Endothelial cell of umbilical vein (primary cell): Measurements from ENCODE around the gene ARHGAP22. TPM values are rescaled to one million over a fixed set of nuclear protein-coding genes. Genes with fewer than 3 reads are reported as not detected.

ENCODE experiments used
- BruUV-seq: library from RNA; stranded (reverse); fragments of 400-500 nt; replicated peaks from 2 replicates; lab custom pipeline; 2021; lab: Mats Ljungman, UMichigan
- CTCF ChIA-PET: fragments of 300-600, 350-600 bp; sonication (Branson Sonifier 250); formaldehyde crosslinking; loops from one replicate; lab custom pipeline; 2021; ENCODE audit warnings: antibody characterized with exemption, inconsistent platforms; lab: Charles Lee
- POLR2A ChIA-PET: fragments of 300-600, 350-600 bp; sonication (Branson Sonifier 250); formaldehyde crosslinking; loops from one replicate; lab custom pipeline; 2021; ENCODE audit warnings: antibody characterized with exemption, inconsistent platforms; lab: Charles Lee
- DNase-seq: peaks from one replicate; pipeline ENCODE4 v3.0.0-alpha.2; 2011; ENCODE audit warnings: low read depth, low spot score
- FAIRE-seq: peaks from 2 replicates; lab custom pipeline; 2011; peaks lifted over from hg19 to GRCh38; lab: Jason Lieb, UNC
- H2AFZ ChIP-seq: 2 replicates; pipeline ENCODE4 v1.6.0; 2012; ENCODE audit warnings: low read depth, low read length, control low read depth, inconsistent platforms
- H3K27ac ChIP-seq: 2 replicates; pipeline ENCODE4 v1.5.1; 2011; ENCODE audit warnings: low read depth, mild to moderate bottlenecking, control low read depth, low read length, moderate library complexity; ENCODE audit not compliant: insufficient read depth
- H3K27me3 ChIP-seq, 2 experiments: 2 replicates each; pipeline versions ENCODE4 v1.6.0 to v1.6.1; 2011; ENCODE audit warnings: low read length in 2 of 2, mixed read lengths in 1 of 2; ENCODE audit not compliant: control insufficient read depth in 2 of 2, insufficient read depth in 2 of 2
- H3K36me3 ChIP-seq, 2 experiments: 2 replicates in 1 of 2; 3 replicates in 1 of 2; pipeline ENCODE4 v1.5.1; 2011; ENCODE audit warnings: low read length in 2 of 2, mild to moderate bottlenecking in 1 of 2, moderate library complexity in 1 of 2; ENCODE audit not compliant: control insufficient read depth in 2 of 2, insufficient read depth in 2 of 2; ENCODE audit errors: extremely low read depth in 1 of 2
- H3K4me1 ChIP-seq: 3 replicates; pipeline ENCODE4 v1.5.1; 2011; ENCODE audit warnings: mild to moderate bottlenecking, low read length; ENCODE audit not compliant: control insufficient read depth, insufficient read depth; ENCODE audit errors: extremely low read depth
- H3K4me2 ChIP-seq: 2 replicates; pipeline ENCODE4 v1.6.1; 2011; ENCODE audit warnings: low read length, control low read depth, mixed read lengths; ENCODE audit not compliant: insufficient read depth
- H3K4me3 ChIP-seq, 3 experiments: fragments of 200-600 bp in 1 of 3; sonication (generic), shearing (Covaris generic) in 1 of 3; replicated peaks in 1 of 3; 2 replicates each; pipeline ENCODE4 v1.5.1; 2011 to 2016; ENCODE audit warnings: control low read depth in 3 of 3, low read length in 3 of 3, mild to moderate bottlenecking in 2 of 3, inconsistent platforms in 1 of 3, low read depth in 1 of 3, moderate library complexity in 1 of 3; ENCODE audit not compliant: insufficient read depth in 1 of 3
- H3K79me2 ChIP-seq: 2 replicates; pipeline ENCODE4 v1.6.0; 2012; ENCODE audit warnings: low read length, inconsistent platforms; ENCODE audit not compliant: control insufficient read depth, insufficient read depth
- H3K9ac ChIP-seq: replicated peaks from 2 replicates; pipeline ENCODE3; 2011; ENCODE audit warnings: low read length, control low read depth; ENCODE audit not compliant: insufficient read depth; ENCODE audit errors: extremely low read depth
- H3K9me1 ChIP-seq: replicated peaks from 3 replicates; pipeline ENCODE4 v1.6.0; 2011; ENCODE audit warnings: mild to moderate bottlenecking, low read length; ENCODE audit not compliant: control insufficient read depth, insufficient read depth; ENCODE audit errors: extremely low read depth
- H3K9me3 ChIP-seq: replicated peaks from 2 replicates; pipeline ENCODE4 v1.5.1; 2012; ENCODE audit warnings: low read length, inconsistent platforms; ENCODE audit not compliant: control insufficient read depth, insufficient read depth
- H4K20me1 ChIP-seq: replicated peaks from 2 replicates; pipeline ENCODE3; 2011; ENCODE audit warnings: mild to moderate bottlenecking, low read length; ENCODE audit not compliant: control insufficient read depth, insufficient read depth; ENCODE audit errors: extremely low read depth
- CTCF ChIP-seq, 2 donors: IDR thresholded peaks; 1 replicate in 1 of 2; 2 replicates in 1 of 2; pipeline ENCODE4 v1.5.1; 2011; ENCODE audit warnings: low read length in 2 of 2, mild to moderate bottlenecking in 2 of 2, moderate library complexity in 2 of 2, control low read depth in 1 of 2, inconsistent platforms in 1 of 2, low read depth in 1 of 2; ENCODE audit not compliant: insufficient read depth in 1 of 2; ENCODE audit errors: extremely low read depth in 1 of 2
- EZH2 ChIP-seq: IDR thresholded peaks from 2 replicates; pipeline ENCODE4 v1.6.1; 2012; ENCODE audit warnings: borderline replicate concordance, low read depth, mild to moderate bottlenecking, moderate library complexity, low read length, inconsistent platforms; ENCODE audit not compliant: severe bottlenecking
- FOS ChIP-seq: IDR thresholded peaks from 2 replicates; pipeline ENCODE4 v1.6.1; 2011; ENCODE audit warnings: mild to moderate bottlenecking, low read length, moderate library complexity, borderline replicate concordance; ENCODE audit not compliant: insufficient read depth
- GATA2 ChIP-seq: IDR thresholded peaks from 2 replicates; pipeline ENCODE4 v1.7.0; 2011; ENCODE audit warnings: low read depth, mild to moderate bottlenecking, moderate library complexity, mixed read lengths, low read length; ENCODE audit not compliant: insufficient read length, insufficient read depth
- JUN ChIP-seq: IDR thresholded peaks from 2 replicates; pipeline ENCODE4 v1.6.1; 2011; ENCODE audit warnings: borderline replicate concordance, low read depth; ENCODE audit not compliant: insufficient read length, insufficient read depth
- MAX ChIP-seq: IDR thresholded peaks from 2 replicates; pipeline ENCODE4 v1.6.1; 2011; ENCODE audit not compliant: insufficient read depth, insufficient read length
- MYC ChIP-seq: IDR thresholded peaks from one replicate; pipeline ENCODE4 v1.6.1; 2011; ENCODE audit warnings: mild to moderate bottlenecking, low read depth, low read length
- POLR2A ChIP-seq: IDR thresholded peaks from 2 replicates; pipeline ENCODE4 v1.6.1; 2012; ENCODE audit warnings: low read depth, mild to moderate bottlenecking, control low read depth, low read length
- POLR2AphosphoS5 ChIP-seq: IDR thresholded peaks from 2 replicates; pipeline ENCODE4 v1.6.1; 2012; ENCODE audit warnings: low read depth, mild to moderate bottlenecking, control low read depth, low read length, moderate library complexity; ENCODE audit not compliant: insufficient read depth
- dilution Hi-C: fragments of 300-500 bp; cut with MboI; formaldehyde crosslinking; loops from one replicate; pipeline ENCODE4 v1.15.0; 2019; ENCODE audit warnings: low sequenced_read_pairs; ENCODE audit not compliant: extremely low pct_ligation_motif_present
- intact Hi-C: fragments of 100-400 bp; cut with micrococcal nuclease; formaldehyde crosslinking; loops from one replicate; pipeline ENCODE4 v1.10.0; 2022
- polyA plus RNA-seq, 4 experiments: library from polyadenylated mRNA; depleted of rRNA in 3 of 4; stranded (reverse) in 3 of 4; unstranded in 1 of 4; fragments of >200 nt; gene quantifications; 2 replicates each; pipeline versions ENCODE4 v1.2.1 to v1.2.3, GENCODE V29; 2011 to 2012; ENCODE audit warnings: missing spikeins in 1 of 4
- total RNA-seq: library from RNA; stranded (reverse); gene quantifications from 2 replicates; pipeline ENCODE4 v1.2.3, GENCODE V29; 2021

ARHGAP22 gene
- total and polyA plus RNA-seq, 2 donors (not counting 3 experiments of a cell fraction or from before 2014, with no cell fraction given), result 8.6 to 50.3 TPM

- dilution Hi-C loops (no loop called here), intact Hi-C loops (no loop called here)
- Histone ChIP-seq H3K4me1 (peaks cover 18% of the 10 kb centered on the region), H3K79me2 (peaks cover 13% of the 10 kb centered on the region), H3K9me1 (no peaks in the 10 kb centered on the region), H2AFZ (no peak overlapping the region), H3K4me3 (no peak overlapping the region), H3K27ac (no peak overlapping the region), H3K4me2 (no peak overlapping the region), H3K9ac (no peak overlapping the region), H3K9me3 (no peaks in the 10 kb centered on the region), H3K36me3 (no peaks in the 10 kb centered on the region), H3K27me3 (no peaks in the 10 kb centered on the region), H4K20me1 (no peaks in the 10 kb centered on the region)
- TF ChIP-seq MYC (no peak), JUN (no peak), CTCF (IDR thresholded peaks at IDR 0.05; ENCODE audit: extremely low read depth in 1 of 2, insufficient read depth in 1 of 2, low read depth in 1 of 2, low read length in 2 of 2) (no peak), POLR2AphosphoS5 (no peak), MAX (no peak), FOS (no peak), EZH2 (no peak), POLR2A (no peak), GATA2 (no peak)
- ChIA-PET POLR2A (no interaction called here), CTCF (interaction anchor here (1.0 to 2.0 kb wide), 2 partner anchors 8 to 102 kb away, joined by 3 to 6 read pairs; no protein-coding TSS in a partner anchor)
- no TSS peak for BruUV-seq
- no peak for DNase-seq
- FAIRE-seq, result no peak
Measured at GRCh38 chr10:48466611-48467240, 138.1 kb downstream of the ARHGAP22 start.
